ENCODE data around the gene CLDN17.

DNA sequence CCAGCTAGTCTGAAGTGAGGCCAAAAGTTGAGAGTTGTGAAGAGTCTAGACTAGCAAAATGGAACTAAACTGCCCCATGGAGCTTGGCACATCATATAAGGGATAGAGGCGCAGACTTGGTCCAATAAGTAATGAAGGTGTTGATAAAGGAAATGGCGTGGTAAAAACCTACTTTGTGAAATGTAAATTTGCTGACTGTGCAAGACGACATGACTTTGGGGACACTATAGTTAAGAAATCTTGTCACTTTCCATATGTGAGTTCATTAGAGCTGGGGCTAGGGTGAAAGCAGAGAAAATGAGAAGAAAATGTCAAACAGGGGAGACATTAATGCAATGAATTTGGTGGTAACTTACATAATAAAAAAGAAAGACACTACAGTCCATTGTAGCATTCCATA is 50.1 kb downstream of the CLDN17 start:
- no peak for TF ChIP-seq ZNF274 (IDR thresholded peaks at IDR 0.05; ENCODE audit: low read depth, low read length)
- no peak for TF ChIP-seq YY1 (IDR thresholded peaks at IDR 0.05; ENCODE audit: insufficient read depth, insufficient read length)
- no peak for TF ChIP-seq SUZ12 (IDR thresholded peaks at IDR 0.05; ENCODE audit: extremely low read depth, insufficient read depth, insufficient read length)

All from NT2/D1 (cell line).